GM21717 (cell line): ENCODE data around the gene RAB19.

Experiments
- ATAC-seq: cut with Tn5 transposase; IDR thresholded peaks from one replicate; pipeline ENCODE4 v1.9.1; 2021; ENCODE audit warnings: mild to moderate bottlenecking, moderate library complexity; ENCODE audit not compliant: unreplicated experiment

RAB19 gene

GRCh38 chr7:140403878-140404564, at the start of gene RAB19:
RAB19 (plus strand) TSS chr7:140404058; CDS start chr7:140407647, 3,589 bp downstream.
- peak; percentile 52 for ATAC-seq

- no peak for ATAC-seq
These were observed 45.8 kb upstream of the RAB19 start for GRCh38 chr7:140358024-140358411.

- ATAC-seq = no peak
These were observed 45.3 kb upstream of the RAB19 start for GRCh38 chr7:140358412-140359051.

GRCh38 chr7:140360697-140361229, 43.1 kb upstream of the RAB19 start:
- no peak for ATAC-seq

GRCh38 chr7:140364819-140365218, 39.0 kb upstream of the RAB19 start:
- ATAC-seq = no peak

GRCh38 chr7:140367528-140367927, 36.3 kb upstream of the RAB19 start:
- ATAC-seq = no peak

- no peak for ATAC-seq
These were observed 34.6 kb upstream of the RAB19 start for GRCh38 chr7:140369294-140369693.

GRCh38 chr7:140375323-140375722, 28.5 kb upstream of the RAB19 start:
- no peak for ATAC-seq

GRCh38 chr7:140375892-140376730, 27.7 kb upstream of the RAB19 start:
- no peak for ATAC-seq

- ATAC-seq = no peak
These were observed 19.7 kb upstream of the RAB19 start for GRCh38 chr7:140383954-140384713.

GRCh38 chr7:140384894-140385545, 18.8 kb upstream of the RAB19 start:
- no peak for ATAC-seq

- ATAC-seq = no peak
These were observed 14.4 kb upstream of the RAB19 start for GRCh38 chr7:140389445-140389844.

GRCh38 chr7:140390034-140390433, 13.8 kb upstream of the RAB19 start:
- peak; percentile 12 for ATAC-seq

- ATAC-seq = peak; percentile 77
These were observed 13.2 kb upstream of the RAB19 start for GRCh38 chr7:140390466-140391190.

- ATAC-seq = no peak
These were observed 12.2 kb upstream of the RAB19 start for GRCh38 chr7:140391634-140392033.

- no peak for ATAC-seq
These were observed 10.0 kb upstream of the RAB19 start for GRCh38 chr7:140393756-140394306.

GRCh38 chr7:140397784-140398750, 5.8 kb upstream of the RAB19 start, which contains the start of gene SLC37A3:
SLC37A3 (minus strand) TSS chr7:140398530; CDS start chr7:140382526, 16,004 bp downstream.
- ATAC-seq = peak; percentile 97

GRCh38 chr7:140398821-140399220, 5.0 kb upstream of the RAB19 start:
- no peak for ATAC-seq
